DOHH2 (cell line): Measurements from ENCODE around the gene EPS8.

Experiments
- H3F3A ChIP-seq: fragments of 200-600 bp; sonication (generic), shearing (Covaris generic); 2 replicates; pipeline ENCODE4 v1.6.0; 2016; ENCODE audit warnings: antibody characterized with exemption, mild to moderate bottlenecking; ENCODE audit not compliant: control insufficient read depth, insufficient read depth
- H3K27ac ChIP-seq: fragments of 200-600 bp; sonication (generic); 2 replicates; pipeline ENCODE4 v1.5.1; 2014; ENCODE audit warnings: low read depth, mild to moderate bottlenecking, low read length, moderate library complexity
- H3K27me3 ChIP-seq: fragments of 200-600 bp; sonication (generic); 2 replicates; pipeline ENCODE4 v1.6.1; 2014; ENCODE audit warnings: mild to moderate bottlenecking, low read length, mixed read lengths; ENCODE audit not compliant: control insufficient read depth
- H3K36me3 ChIP-seq: fragments of 200-600 bp; sonication (generic); 2 replicates; pipeline ENCODE4 v1.6.1; 2014; ENCODE audit warnings: mild to moderate bottlenecking, low read length, moderate library complexity, mixed read lengths; ENCODE audit not compliant: control insufficient read depth
- H3K4me1 ChIP-seq: fragments of 200-600 bp; sonication (generic); 2 replicates; pipeline ENCODE4 v1.6.1; 2014; ENCODE audit warnings: mild to moderate bottlenecking, low read length, mixed read lengths; ENCODE audit not compliant: control insufficient read depth
- H3K4me2 ChIP-seq: fragments of 200-600 bp; sonication (generic); 2 replicates; pipeline ENCODE4 v1.6.0; 2014; ENCODE audit warnings: mild to moderate bottlenecking, low read length, moderate library complexity
- H3K4me3 ChIP-seq: fragments of 200-600 bp; sonication (generic); 2 replicates; pipeline ENCODE4 v1.5.1; 2014; ENCODE audit warnings: mild to moderate bottlenecking, low read length, mixed read lengths
- H3K79me2 ChIP-seq: fragments of 200-600 bp; sonication (generic); 2 replicates; pipeline ENCODE4 v1.6.1; 2014; ENCODE audit warnings: mild to moderate bottlenecking, low read length, mixed read lengths; ENCODE audit not compliant: control insufficient read depth
- H3K9me2 ChIP-seq: fragments of 200-600 bp; sonication (generic); replicated peaks from 2 replicates; pipeline ENCODE4 v1.6.1; 2014; ENCODE audit warnings: mild to moderate bottlenecking, low read length, mixed read lengths; ENCODE audit not compliant: control insufficient read depth
- H3K9me3 ChIP-seq: fragments of 200-600 bp; sonication (generic); 2 replicates; pipeline ENCODE4 v1.6.1; 2014; ENCODE audit warnings: antibody characterized with exemption, low read length, mixed read lengths; ENCODE audit not compliant: control insufficient read depth, insufficient read depth
- H4K20me1 ChIP-seq: fragments of 200-600 bp; sonication (generic); 2 replicates; pipeline ENCODE4 v1.6.0; 2014; ENCODE audit warnings: low read depth, mild to moderate bottlenecking, antibody characterized with exemption, low read length, moderate library complexity; ENCODE audit not compliant: control insufficient read depth, insufficient read depth
- EZH2phosphoT487 ChIP-seq: fragments of 200-600 bp; sonication (generic); IDR thresholded peaks from 2 replicates; pipeline ENCODE4 v1.6.1; 2017; ENCODE audit warnings: borderline replicate concordance, mild to moderate bottlenecking, antibody characterized with exemption, low read length, moderate library complexity, mixed read lengths
- TF ChIP-seq, protein P1 (sequence below): fragments of 200-600 bp; sonication (generic); IDR thresholded peaks from one replicate; pipeline ENCODE4 v1.5.1; 2014; ENCODE audit warnings: antibody characterized with exemption, mild to moderate bottlenecking, low read depth, low read length; ENCODE audit not compliant: poor library complexity, severe bottlenecking

Gene EPS8

DNA sequence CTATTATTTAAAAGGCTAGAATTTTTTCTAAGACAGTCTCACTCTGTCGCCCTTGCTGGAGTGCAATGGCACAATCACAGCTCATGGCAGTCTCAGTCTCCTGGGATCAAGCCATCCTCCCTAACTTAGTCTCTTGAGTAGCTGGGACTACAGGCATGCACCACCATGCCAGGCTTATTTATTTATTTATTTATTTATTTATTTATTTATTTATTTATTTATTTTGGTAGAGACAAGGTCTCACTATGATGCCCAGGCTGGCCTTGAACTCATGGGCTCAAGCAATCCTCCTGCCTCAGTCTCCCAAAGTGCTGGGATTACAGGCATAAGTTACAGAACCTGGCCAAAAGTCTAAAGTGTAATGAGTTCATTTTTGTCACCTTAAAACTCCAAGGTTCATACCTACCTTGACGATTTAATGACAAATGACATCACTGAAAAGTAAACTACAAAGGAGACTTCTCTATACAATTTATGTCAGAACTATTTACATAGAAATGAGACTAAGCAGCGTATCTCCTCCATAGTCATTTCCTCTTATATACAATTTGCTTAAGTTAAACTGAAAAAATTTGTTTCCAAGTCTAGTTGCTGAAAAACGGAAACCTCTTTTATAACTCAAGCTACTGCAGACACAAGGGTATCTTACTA lies 78.2 kb downstream of the EPS8 start:
- no peak overlapping the region for H3K4me3 ChIP-seq
- H3K79me2 ChIP-seq: no peaks in the 10 kb centered on the region
- no peak overlapping the region for H3K27ac ChIP-seq
- TF ChIP-seq EZH2phosphoT487: no peak
- TF ChIP-seq, protein P1, sequence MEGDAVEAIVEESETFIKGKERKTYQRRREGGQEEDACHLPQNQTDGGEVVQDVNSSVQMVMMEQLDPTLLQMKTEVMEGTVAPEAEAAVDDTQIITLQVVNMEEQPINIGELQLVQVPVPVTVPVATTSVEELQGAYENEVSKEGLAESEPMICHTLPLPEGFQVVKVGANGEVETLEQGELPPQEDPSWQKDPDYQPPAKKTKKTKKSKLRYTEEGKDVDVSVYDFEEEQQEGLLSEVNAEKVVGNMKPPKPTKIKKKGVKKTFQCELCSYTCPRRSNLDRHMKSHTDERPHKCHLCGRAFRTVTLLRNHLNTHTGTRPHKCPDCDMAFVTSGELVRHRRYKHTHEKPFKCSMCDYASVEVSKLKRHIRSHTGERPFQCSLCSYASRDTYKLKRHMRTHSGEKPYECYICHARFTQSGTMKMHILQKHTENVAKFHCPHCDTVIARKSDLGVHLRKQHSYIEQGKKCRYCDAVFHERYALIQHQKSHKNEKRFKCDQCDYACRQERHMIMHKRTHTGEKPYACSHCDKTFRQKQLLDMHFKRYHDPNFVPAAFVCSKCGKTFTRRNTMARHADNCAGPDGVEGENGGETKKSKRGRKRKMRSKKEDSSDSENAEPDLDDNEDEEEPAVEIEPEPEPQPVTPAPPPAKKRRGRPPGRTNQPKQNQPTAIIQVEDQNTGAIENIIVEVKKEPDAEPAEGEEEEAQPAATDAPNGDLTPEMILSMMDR: no peak
- no peaks in the 10 kb centered on the region for H3F3A ChIP-seq
- no peaks in the 10 kb centered on the region for H4K20me1 ChIP-seq
- H3K9me3 ChIP-seq: no peaks in the 10 kb centered on the region
- H3K4me1 ChIP-seq: no peaks in the 10 kb centered on the region
- no peak overlapping the region for H3K4me2 ChIP-seq
- H3K9me2 ChIP-seq: no peaks in the 10 kb centered on the region
- H3K27me3 ChIP-seq: no peaks in the 10 kb centered on the region
- H3K36me3 ChIP-seq: no peaks in the 10 kb centered on the region

DNA sequence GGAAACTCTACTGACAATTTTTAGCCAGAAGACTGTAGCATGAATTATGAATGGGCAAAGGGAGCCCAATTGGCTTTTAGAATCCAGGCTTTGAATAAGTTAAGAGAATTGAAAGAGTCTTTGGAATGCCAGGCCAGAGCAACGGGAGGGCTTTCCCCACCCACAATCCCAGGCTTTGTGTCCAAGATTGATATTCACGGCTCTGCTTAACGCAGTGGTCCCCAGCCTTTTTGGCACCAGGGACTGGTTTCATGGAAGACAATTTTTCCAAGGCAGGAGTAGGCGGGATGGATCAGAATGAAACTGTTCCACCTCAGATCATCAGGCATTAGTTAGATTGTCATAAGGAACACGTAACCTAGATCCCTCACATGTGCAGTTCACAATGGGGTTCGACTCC lies 79.6 kb downstream of the EPS8 start:
- H3K27me3 ChIP-seq: no peaks in the 10 kb centered on the region
- no peak overlapping the region for H3K4me2 ChIP-seq
- no peak overlapping the region for H3K4me3 ChIP-seq
- TF ChIP-seq EZH2phosphoT487: no peak
- TF ChIP-seq, protein P1: no peak
- no peak overlapping the region for H3K27ac ChIP-seq
- no peaks in the 10 kb centered on the region for H3K36me3 ChIP-seq
- no peaks in the 10 kb centered on the region for H3K79me2 ChIP-seq
- no peaks in the 10 kb centered on the region for H3F3A ChIP-seq
- H4K20me1 ChIP-seq: no peaks in the 10 kb centered on the region
- H3K9me2 ChIP-seq: no peaks in the 10 kb centered on the region
- no peaks in the 10 kb centered on the region for H3K4me1 ChIP-seq
- no peaks in the 10 kb centered on the region for H3K9me3 ChIP-seq

DNA sequence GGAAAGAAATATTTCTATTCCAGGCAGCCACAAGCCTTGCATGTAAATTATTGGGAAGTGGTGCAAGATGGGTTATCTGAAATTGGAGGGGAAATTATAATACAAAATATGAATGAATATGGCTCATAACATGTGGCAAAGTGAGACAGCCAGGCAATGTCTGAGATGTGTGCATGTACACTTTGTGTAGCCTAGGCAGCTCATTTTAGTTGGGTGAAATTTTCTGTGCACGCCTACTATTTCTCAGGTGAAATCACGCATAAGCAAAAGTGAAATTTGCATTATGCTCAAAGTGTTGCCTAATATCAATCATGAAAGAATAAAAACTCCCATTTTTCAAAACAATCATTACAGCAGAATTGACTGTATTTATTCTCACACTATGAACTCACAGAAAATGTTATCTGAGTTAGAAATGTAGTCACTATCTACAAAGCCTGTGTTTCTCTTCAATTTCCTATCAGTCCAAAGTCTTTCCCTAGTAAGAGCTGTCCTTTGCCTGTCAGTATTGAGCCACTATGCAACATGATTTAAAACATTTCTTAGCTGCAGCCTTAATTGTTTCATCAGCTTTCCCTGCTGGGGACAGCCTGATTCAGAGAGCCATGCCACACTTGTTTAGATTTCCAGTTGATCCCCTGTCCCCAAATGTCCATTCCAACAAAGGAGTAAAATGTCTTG lies 80.7 kb downstream of the EPS8 start:
- Histone ChIP-seq H3K36me3 (no peaks in the 10 kb centered on the region), H3K9me2 (no peaks in the 10 kb centered on the region), H3K27ac (no peak overlapping the region), H3K79me2 (no peaks in the 10 kb centered on the region), H3K4me1 (no peaks in the 10 kb centered on the region), H3F3A (no peaks in the 10 kb centered on the region), H3K9me3 (no peaks in the 10 kb centered on the region), H3K4me3 (no peak overlapping the region), H4K20me1 (no peaks in the 10 kb centered on the region), H3K27me3 (no peaks in the 10 kb centered on the region), H3K4me2 (no peak overlapping the region)
- no peak for TF ChIP-seq EZH2phosphoT487
- TF ChIP-seq, protein P1: no peak
